ENCODE results near the gene GOLGA6A.

GOLGA6A gene

DNA sequence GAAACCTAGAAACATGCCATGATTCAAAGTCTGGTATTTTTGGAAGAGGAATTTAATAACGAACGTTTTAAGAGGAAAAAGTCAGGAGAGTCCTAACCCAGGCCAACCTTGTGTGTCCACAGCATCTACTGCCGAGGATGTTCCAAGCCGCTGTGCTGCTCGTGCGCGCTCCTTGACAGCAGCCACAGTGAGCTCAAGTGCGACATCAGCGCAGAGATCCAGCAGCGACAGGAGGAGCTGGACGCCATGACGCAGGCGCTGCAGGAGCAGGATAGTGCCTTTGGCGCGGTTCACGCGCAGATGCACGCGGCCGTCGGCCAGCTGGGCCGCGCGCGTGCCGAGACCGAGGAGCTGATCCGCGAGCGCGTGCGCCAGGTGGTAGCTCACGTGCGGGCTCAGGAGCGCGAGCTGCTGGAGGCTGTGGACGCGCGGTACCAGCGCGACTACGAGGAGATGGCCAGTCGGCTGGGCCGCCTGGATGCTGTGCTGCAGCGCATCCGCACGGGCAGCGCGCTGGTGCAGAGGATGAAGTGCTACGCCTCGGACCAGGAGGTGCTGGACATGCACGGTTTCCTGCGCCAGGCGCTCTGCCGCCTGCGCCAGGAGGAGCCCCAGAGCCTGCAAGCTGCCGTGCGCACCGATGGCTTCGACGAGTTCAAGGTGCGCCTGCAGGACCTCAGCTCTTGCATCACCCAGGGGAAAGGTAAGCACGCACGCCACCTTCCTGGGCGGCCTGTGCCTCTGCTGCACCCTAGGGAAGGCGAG is 59.5 kb downstream of the GOLGA6A start:
- TF ChIP-seq, protein P1, sequence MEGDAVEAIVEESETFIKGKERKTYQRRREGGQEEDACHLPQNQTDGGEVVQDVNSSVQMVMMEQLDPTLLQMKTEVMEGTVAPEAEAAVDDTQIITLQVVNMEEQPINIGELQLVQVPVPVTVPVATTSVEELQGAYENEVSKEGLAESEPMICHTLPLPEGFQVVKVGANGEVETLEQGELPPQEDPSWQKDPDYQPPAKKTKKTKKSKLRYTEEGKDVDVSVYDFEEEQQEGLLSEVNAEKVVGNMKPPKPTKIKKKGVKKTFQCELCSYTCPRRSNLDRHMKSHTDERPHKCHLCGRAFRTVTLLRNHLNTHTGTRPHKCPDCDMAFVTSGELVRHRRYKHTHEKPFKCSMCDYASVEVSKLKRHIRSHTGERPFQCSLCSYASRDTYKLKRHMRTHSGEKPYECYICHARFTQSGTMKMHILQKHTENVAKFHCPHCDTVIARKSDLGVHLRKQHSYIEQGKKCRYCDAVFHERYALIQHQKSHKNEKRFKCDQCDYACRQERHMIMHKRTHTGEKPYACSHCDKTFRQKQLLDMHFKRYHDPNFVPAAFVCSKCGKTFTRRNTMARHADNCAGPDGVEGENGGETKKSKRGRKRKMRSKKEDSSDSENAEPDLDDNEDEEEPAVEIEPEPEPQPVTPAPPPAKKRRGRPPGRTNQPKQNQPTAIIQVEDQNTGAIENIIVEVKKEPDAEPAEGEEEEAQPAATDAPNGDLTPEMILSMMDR (conservative IDR thresholded peaks at IDR 0.05; ENCODE audit: low read depth, low read length) = no peak
- no peak for DNase-seq (ENCODE audit: low read depth)
- no peak overlapping the region for H3K4me3 ChIP-seq (ENCODE audit: low read length)

All from retinal pigment epithelial cell (primary cell).